Immature natural killer cell (primary cell): Measurements from ENCODE around the gene SORCS1. TPM values are rescaled to one million over a fixed set of nuclear protein-coding genes. Genes with fewer than 3 reads are reported as not detected.

ENCODE experiments used
- DNase-seq, 3 donors: peaks; one replicate each; pipeline ENCODE4 v3.0.0; 2022; ENCODE audit warnings: mixed read lengths in 1 of 3
- H3K27ac Mint-ChIP-seq, 6 donors: one replicate each; pipeline ENCODE4 v1.8.0; 2020; ENCODE audit warnings: mixed read lengths in 6 of 6, mild to moderate bottlenecking in 5 of 6, inconsistent platforms in 4 of 6, moderate library complexity in 3 of 6
- H3K27me3 Mint-ChIP-seq, 3 donors: one replicate each; pipeline ENCODE4 v1.8.0; 2020 to 2021; ENCODE audit warnings: low read depth in 3 of 3, mild to moderate bottlenecking in 3 of 3, mixed read lengths in 3 of 3, moderate library complexity in 3 of 3, inconsistent platforms in 1 of 3
- H3K36me3 Mint-ChIP-seq, 3 donors: one replicate each; pipeline ENCODE4 v1.8.0; 2020; ENCODE audit warnings: mixed read lengths in 3 of 3, inconsistent platforms in 2 of 3, mild to moderate bottlenecking in 2 of 3
- H3K4me1 Mint-ChIP-seq, 2 donors: one replicate each; pipeline ENCODE4 v1.8.0; 2020; ENCODE audit warnings: inconsistent platforms in 2 of 2, mild to moderate bottlenecking in 2 of 2, mixed read lengths in 2 of 2, moderate library complexity in 1 of 2
- H3K4me3 Mint-ChIP-seq, 5 donors: one replicate each; pipeline ENCODE4 v1.8.0; 2020; ENCODE audit warnings: mild to moderate bottlenecking in 5 of 5, mixed read lengths in 5 of 5, inconsistent platforms in 3 of 5, moderate library complexity in 3 of 5
- H3K9me3 Mint-ChIP-seq, 6 donors: one replicate each; pipeline ENCODE4 v1.8.0; 2020; ENCODE audit warnings: mild to moderate bottlenecking in 6 of 6, mixed read lengths in 6 of 6, inconsistent platforms in 4 of 6, moderate library complexity in 3 of 6
- polyA plus RNA-seq, 3 donors: library from polyadenylated mRNA; unstranded; fragments of 300-500 nt; fragmentation: Illumina TruSeq; gene quantifications; one replicate each; pipeline ENCODE4 v1.2.3, GENCODE V29; 2021

Gene SORCS1
- polyA plus RNA-seq, 3 donors from 2014 or later: not detected

- no peak for DNase-seq
- no peaks in the 10 kb centered on the region for H3K4me1 Mint-ChIP-seq
- peaks cover 0 to 4% (median 0%) of the 10 kb centered on the region in 3 donors for H3K27me3 Mint-ChIP-seq
- no peak overlapping the region for H3K27ac Mint-ChIP-seq
- H3K36me3 Mint-ChIP-seq: no peaks in the 10 kb centered on the region
- H3K9me3 Mint-ChIP-seq: peaks cover 0 to 2% (median 0%) of the 10 kb centered on the region in 6 donors
- H3K4me3 Mint-ChIP-seq: no peak overlapping the region
These were observed 594.2 kb downstream of the SORCS1 start for GRCh38 chr10:106570268-106570667.

- H3K36me3 Mint-ChIP-seq: no peaks in the 10 kb centered on the region
- no peak overlapping the region for H3K27ac Mint-ChIP-seq
- peaks cover 0 to 4% (median 0%) of the 10 kb centered on the region in 6 donors for H3K9me3 Mint-ChIP-seq
These were observed 596.9 kb downstream of the SORCS1 start for GRCh38 chr10:106567629-106568028.

GRCh38 chr10:106566873-106567272 is 597.6 kb downstream of the SORCS1 start:
- Mint-ChIP-seq H3K36me3 (no peaks in the 10 kb centered on the region), H3K27me3 (peaks cover 0 to 4% (median 0%) of the 10 kb centered on the region in 3 donors), H3K4me1 (no peaks in the 10 kb centered on the region), H3K9me3 (peaks cover 0 to 4% (median 0%) of the 10 kb centered on the region in 6 donors), H3K4me3 (no peak overlapping the region), H3K27ac (no peak overlapping the region)
- no peak for DNase-seq

More at GRCh38 chr10:106567629-106568028, 596.9 kb downstream of the SORCS1 start:
- no peak for DNase-seq
- Mint-ChIP-seq H3K4me1 (no peaks in the 10 kb centered on the region), H3K27me3 (peaks cover 0 to 4% (median 0%) of the 10 kb centered on the region in 3 donors), H3K4me3 (no peak overlapping the region)

GRCh38 chr10:106565546-106565945 is 599.0 kb downstream of the SORCS1 start:
- Mint-ChIP-seq H3K4me1 (no peaks in the 10 kb centered on the region), H3K9me3 (peaks cover 0 to 4% (median under 1%) of the 10 kb centered on the region in 6 donors), H3K36me3 (no peaks in the 10 kb centered on the region), H3K27ac (no peak overlapping the region), H3K27me3 (peaks cover 0 to 4% (median 0%) of the 10 kb centered on the region in 3 donors), H3K4me3 (no peak overlapping the region)
- no peak for DNase-seq

- Mint-ChIP-seq H3K4me3 (no peak overlapping the region), H3K27ac (no peak overlapping the region), H3K36me3 (no peaks in the 10 kb centered on the region), H3K9me3 (peaks cover 0 to 6% (median 3%) of the 10 kb centered on the region in 6 donors), H3K27me3 (peaks cover 0 to 4% (median 1%) of the 10 kb centered on the region in 3 donors), H3K4me1 (no peaks in the 10 kb centered on the region)
- DNase-seq: no peak
These were observed 601.1 kb downstream of the SORCS1 start for GRCh38 chr10:106563384-106563783.

- Mint-ChIP-seq H3K9me3 (peaks cover 0 to 4% (median 4%) of the 10 kb centered on the region in 6 donors), H3K36me3 (no peaks in the 10 kb centered on the region), H3K4me1 (no peaks in the 10 kb centered on the region), H3K4me3 (no peak overlapping the region), H3K27ac (no peak overlapping the region), H3K27me3 (peaks cover 0 to 2% (median 1%) of the 10 kb centered on the region in 3 donors)
- DNase-seq: no peak
These were observed 603.4 kb downstream of the SORCS1 start for GRCh38 chr10:106560925-106561640.

- Mint-ChIP-seq H3K4me3 (no peak overlapping the region), H3K27ac (no peak overlapping the region), H3K27me3 (peaks cover 0 to 1% (median 0%) of the 10 kb centered on the region in 3 donors), H3K9me3 (peaks cover 0 to 5% (median 4%) of the 10 kb centered on the region in 6 donors), H3K4me1 (no peaks in the 10 kb centered on the region), H3K36me3 (no peaks in the 10 kb centered on the region)
- no peak for DNase-seq
These were observed 605.1 kb downstream of the SORCS1 start for GRCh38 chr10:106559442-106559841.

GRCh38 chr10:106557951-106558733 is 606.4 kb downstream of the SORCS1 start:
- Mint-ChIP-seq H3K36me3 (no peaks in the 10 kb centered on the region), H3K27ac (no peak overlapping the region), H3K4me1 (no peaks in the 10 kb centered on the region), H3K9me3 (peaks cover 0 to 7% (median 2%) of the 10 kb centered on the region in 6 donors), H3K4me3 (no peak overlapping the region), H3K27me3 (peaks cover 0 to 1% (median 0%) of the 10 kb centered on the region in 3 donors)
- DNase-seq: no peak

- no peaks in the 10 kb centered on the region for H3K4me1 Mint-ChIP-seq
- no peak overlapping the region for H3K4me3 Mint-ChIP-seq
- DNase-seq: no peak
- peaks cover 0 to 7% (median 2%) of the 10 kb centered on the region in 6 donors for H3K9me3 Mint-ChIP-seq
- no peak overlapping the region for H3K27ac Mint-ChIP-seq
- H3K36me3 Mint-ChIP-seq: no peaks in the 10 kb centered on the region
- peaks cover 0 to 1% (median 0%) of the 10 kb centered on the region in 3 donors for H3K27me3 Mint-ChIP-seq
These were observed 607.5 kb downstream of the SORCS1 start for GRCh38 chr10:106557053-106557452.

- Mint-ChIP-seq H3K36me3 (no peaks in the 10 kb centered on the region), H3K4me1 (no peaks in the 10 kb centered on the region), H3K9me3 (peaks cover 0 to 7% (median 4%) of the 10 kb centered on the region in 6 donors), H3K4me3 (no peak overlapping the region), H3K27me3 (peaks cover 0 to 3% (median 0%) of the 10 kb centered on the region in 3 donors), H3K27ac (no peak overlapping the region)
- no peak for DNase-seq
These were observed 608.9 kb downstream of the SORCS1 start for GRCh38 chr10:106555599-106555998.

- Mint-ChIP-seq H3K4me3 (no peak overlapping the region), H3K4me1 (no peaks in the 10 kb centered on the region), H3K36me3 (peaks cover 0 to 6% (median 0%) of the 10 kb centered on the region in 3 donors), H3K9me3 (peaks cover 0 to 19% (median 6%) of the 10 kb centered on the region in 6 donors), H3K27ac (no peak overlapping the region), H3K27me3 (peaks cover 0 to 3% (median 3%) of the 10 kb centered on the region in 3 donors)
- DNase-seq: no peak
These were observed 612.9 kb downstream of the SORCS1 start for GRCh38 chr10:106551501-106552062.

- DNase-seq: no peak
- Mint-ChIP-seq H3K27ac (no peak overlapping the region), H3K36me3 (peaks cover 0 to 6% (median 0%) of the 10 kb centered on the region in 3 donors), H3K4me1 (no peaks in the 10 kb centered on the region), H3K4me3 (no peak overlapping the region), H3K9me3 (peaks cover 0 to 19% (median 5%) of the 10 kb centered on the region in 6 donors), H3K27me3 (peaks cover 0 to 3% (median 3%) of the 10 kb centered on the region in 3 donors)
These were observed 615.7 kb downstream of the SORCS1 start for GRCh38 chr10:106548832-106549231.

- Mint-ChIP-seq H3K9me3 (peaks cover 0 to 27% (median 5%) of the 10 kb centered on the region in 6 donors), H3K4me1 (no peaks in the 10 kb centered on the region), H3K36me3 (peaks cover 0 to 6% (median 0%) of the 10 kb centered on the region in 3 donors), H3K4me3 (no peak overlapping the region), H3K27ac (no peak overlapping the region), H3K27me3 (peaks cover 0 to 3% (median 3%) of the 10 kb centered on the region in 3 donors)
- DNase-seq: no peak
These were observed 617.4 kb downstream of the SORCS1 start for GRCh38 chr10:106547047-106547635.
